WTC11 (cell line): Measurements from ENCODE around the gene TBC1D1. TPM values are rescaled to one million over a fixed set of nuclear protein-coding genes. Genes with fewer than 3 reads are reported as not detected.

Source experiments
- ATAC-seq: fragments of 200-7000 bp; cut with Tn5 transposase; 2 replicates; pipeline ENCODE4 v1.10.0; 2021; ENCODE audit warnings: mild to moderate bottlenecking, moderate library complexity
- CTCF ChIA-PET: fragments of 300-600 bp; sonication (Branson Sonifier 250); formaldehyde crosslinking; loops from one replicate; lab custom pipeline; 2021; ENCODE audit warnings: antibody characterized with exemption; lab: Charles Lee
- POLR2A ChIA-PET: fragments of 350-600 bp; sonication (Branson Sonifier 250); formaldehyde crosslinking; loops from one replicate; lab custom pipeline; 2021; ENCODE audit warnings: antibody characterized with exemption; lab: Charles Lee
- DNase-seq: peaks from one replicate; pipeline ENCODE4 v3.0.0; 2021; ENCODE audit warnings: low spot score
- H3K27ac Mint-ChIP-seq: 2 replicates; pipeline ENCODE4 v1.8.0; 2021; ENCODE audit warnings: mixed read lengths
- H3K27me3 Mint-ChIP-seq: 2 replicates; pipeline ENCODE4 v1.8.0; 2021; ENCODE audit warnings: low read depth, mild to moderate bottlenecking, moderate library complexity, mixed read lengths
- H3K36me3 Mint-ChIP-seq: 2 replicates; pipeline ENCODE4 v1.8.0; 2021; ENCODE audit warnings: mixed read lengths
- H3K4me1 Mint-ChIP-seq: 2 replicates; pipeline ENCODE4 v1.8.0; 2022; ENCODE audit warnings: mixed read lengths
- H3K4me3 Mint-ChIP-seq: 2 replicates; pipeline ENCODE4 v1.8.0; 2021; ENCODE audit warnings: mild to moderate bottlenecking, moderate library complexity, mixed read lengths
- H3K9me3 Mint-ChIP-seq: 2 replicates; pipeline ENCODE4 v1.8.0; 2021; ENCODE audit warnings: mixed read lengths
- GTF2I ChIP-seq: fragments of 250-450 bp; sonication (Bioruptor Pico); conservative IDR thresholded peaks from 2 replicates; pipeline ENCODE4 v1.4.0; 2021; ENCODE audit warnings: mild to moderate bottlenecking
- HMGA2 ChIP-seq: fragments of 250-450 bp; sonication (Bioruptor Pico); IDR thresholded peaks from 2 replicates; pipeline ENCODE4 v1.4.0; 2021; ENCODE audit warnings: mild to moderate bottlenecking, moderate library complexity
- RELA ChIP-seq: sonication (generic); formaldehyde crosslinking; IDR thresholded peaks from 2 replicates; pipeline ENCODE4 v1.8.1; 2022; ENCODE audit warnings: missing genetic modification reagents, mild to moderate bottlenecking, borderline replicate concordance
- SMAD3 ChIP-seq: sonication (generic); formaldehyde crosslinking; IDR thresholded peaks from 2 replicates; pipeline ENCODE4 v1.8.0; 2022; ENCODE audit warnings: missing genetic modification reagents, mild to moderate bottlenecking, borderline replicate concordance
- SP1 ChIP-seq: sonication (generic); formaldehyde crosslinking; conservative IDR thresholded peaks from 2 replicates; pipeline ENCODE4 v1.8.1; 2022; ENCODE audit warnings: missing genetic modification reagents
- total RNA-seq: library from RNA; stranded (reverse); gene quantifications from 3 replicates; pipeline ENCODE4 v1.2.3, GENCODE V29; 2021
- TF ChIP-seq, protein P1 (sequence below): fragments of 250-450 bp; sonication (Bioruptor Pico); IDR thresholded peaks from 2 replicates; pipeline ENCODE4 v1.9.0; 2021; ENCODE audit warnings: moderate library complexity, mild to moderate bottlenecking, inconsistent platforms, borderline replicate concordance
- TF ChIP-seq, protein P2 (sequence below): sonication (generic); formaldehyde crosslinking; IDR thresholded peaks from 2 replicates; pipeline ENCODE4 v1.8.1; 2023; ENCODE audit warnings: mild to moderate bottlenecking, missing genetic modification reagents, moderate library complexity
- TF ChIP-seq, protein P3 (sequence below): sonication (generic); formaldehyde crosslinking; IDR thresholded peaks from 2 replicates; pipeline ENCODE4 v1.8.0; 2022; ENCODE audit warnings: missing genetic modification reagents
- TF ChIP-seq, protein P4 (sequence below): fragments of 250-450 bp; sonication (Bioruptor Pico); IDR thresholded peaks from 2 replicates; pipeline ENCODE4 v1.9.0; 2021; ENCODE audit warnings: mild to moderate bottlenecking, borderline replicate concordance
- TF ChIP-seq, protein P5 (sequence below): fragments of 250-450 bp; sonication (Bioruptor Pico); IDR thresholded peaks from 2 replicates; pipeline ENCODE4 v2.1.2; 2022; ENCODE audit warnings: mild to moderate bottlenecking, moderate library complexity
- TF ChIP-seq, protein P6 (sequence below): fragments of 200-600 bp; IDR thresholded peaks from 2 replicates; pipeline ENCODE4 v1.8.0; 2022; ENCODE audit warnings: antibody characterized with exemption
- TF ChIP-seq, protein P7 (sequence below): fragments of 250-450 bp; sonication (Bioruptor Pico); conservative IDR thresholded peaks from 2 replicates; pipeline ENCODE4 v1.9.0; 2021; ENCODE audit warnings: mild to moderate bottlenecking
- TF ChIP-seq, protein P8 (sequence below): sonication (generic); formaldehyde crosslinking; conservative IDR thresholded peaks from 2 replicates; pipeline ENCODE4 v1.8.1; 2023; ENCODE audit warnings: mild to moderate bottlenecking, low read depth, missing genetic modification reagents, moderate library complexity

The TBC1D1 gene
- total RNA-seq, 1 experiment from 2014 or later, result 134 TPM

DNA sequence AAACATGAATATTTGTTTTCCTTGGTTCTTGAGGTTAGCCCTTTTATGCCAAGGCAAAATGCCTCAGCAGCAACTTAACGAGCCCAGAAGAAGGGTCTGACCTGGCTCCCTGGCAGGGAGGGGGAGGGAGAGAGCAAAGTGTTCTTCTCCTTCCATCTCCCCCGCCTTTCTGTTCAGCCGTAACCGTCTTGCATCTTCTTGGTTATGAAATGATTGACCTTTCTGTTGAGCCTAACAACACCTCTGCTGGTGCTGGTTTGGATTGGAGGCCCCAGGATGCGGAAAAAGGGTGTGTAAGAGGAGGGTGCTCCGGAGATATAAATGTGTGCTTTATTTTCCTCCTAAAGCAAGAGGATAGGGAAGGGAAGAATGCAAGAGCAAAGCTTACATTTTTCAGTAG lies 114.0 kb downstream of the TBC1D1 start (continued):
- TF ChIP-seq, protein P1, sequence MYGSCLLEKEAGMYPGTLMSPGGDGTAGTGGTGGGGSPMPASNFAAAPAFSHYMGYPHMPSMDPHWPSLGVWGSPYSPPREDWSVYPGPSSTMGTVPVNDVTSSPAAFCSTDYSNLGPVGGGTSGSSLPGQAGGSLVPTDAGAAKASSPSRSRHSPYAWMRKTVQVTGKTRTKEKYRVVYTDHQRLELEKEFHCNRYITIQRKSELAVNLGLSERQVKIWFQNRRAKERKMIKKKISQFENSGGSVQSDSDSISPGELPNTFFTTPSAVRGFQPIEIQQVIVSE (CRISPR knock-in tag), result no peak

DNA sequence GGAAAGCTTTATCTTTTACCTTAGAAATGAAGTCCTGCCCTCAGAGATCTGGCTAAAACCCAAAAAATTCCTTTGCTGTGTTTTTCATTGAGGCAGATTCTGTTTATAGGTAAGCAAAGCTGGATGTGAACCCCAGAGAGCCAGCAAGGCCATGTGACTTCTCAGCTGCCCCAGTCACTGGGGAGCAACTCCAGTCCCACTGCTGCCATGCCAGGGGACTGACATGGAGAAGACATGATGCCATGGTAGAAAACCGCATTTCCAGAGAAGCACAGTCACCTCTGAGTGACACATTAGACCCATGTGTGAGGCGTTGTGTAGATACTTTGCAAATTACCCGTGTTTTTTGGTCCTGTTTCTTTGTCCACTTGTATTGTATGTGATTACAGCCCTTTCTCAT lies 114.8 kb downstream of the TBC1D1 start:
- Mint-ChIP-seq H3K4me1 (peaks cover 65% of the 10 kb centered on the region), H3K4me3 (no peak overlapping the region), H3K27me3 (no peaks in the 10 kb centered on the region), H3K27ac (peak overlapping the region; percentile 80), H3K36me3 (no peaks in the 10 kb centered on the region), H3K9me3 (no peaks in the 10 kb centered on the region)
- ChIA-PET POLR2A (interaction anchor here (0.6 kb wide), 1 partner anchor 38 kb away, joined by 3 read pairs; no protein-coding TSS in a partner anchor), CTCF (no interaction called here)
- TF ChIP-seq RELA (CRISPR knock-in tag), result no peak
- TF ChIP-seq, protein P2, sequence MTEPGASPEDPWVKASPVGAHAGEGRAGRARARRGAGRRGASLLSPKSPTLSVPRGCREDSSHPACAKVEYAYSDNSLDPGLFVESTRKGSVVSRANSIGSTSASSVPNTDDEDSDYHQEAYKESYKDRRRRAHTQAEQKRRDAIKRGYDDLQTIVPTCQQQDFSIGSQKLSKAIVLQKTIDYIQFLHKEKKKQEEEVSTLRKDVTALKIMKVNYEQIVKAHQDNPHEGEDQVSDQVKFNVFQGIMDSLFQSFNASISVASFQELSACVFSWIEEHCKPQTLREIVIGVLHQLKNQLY (CRISPR knock-in tag), result no peak
- TF ChIP-seq, protein P3, sequence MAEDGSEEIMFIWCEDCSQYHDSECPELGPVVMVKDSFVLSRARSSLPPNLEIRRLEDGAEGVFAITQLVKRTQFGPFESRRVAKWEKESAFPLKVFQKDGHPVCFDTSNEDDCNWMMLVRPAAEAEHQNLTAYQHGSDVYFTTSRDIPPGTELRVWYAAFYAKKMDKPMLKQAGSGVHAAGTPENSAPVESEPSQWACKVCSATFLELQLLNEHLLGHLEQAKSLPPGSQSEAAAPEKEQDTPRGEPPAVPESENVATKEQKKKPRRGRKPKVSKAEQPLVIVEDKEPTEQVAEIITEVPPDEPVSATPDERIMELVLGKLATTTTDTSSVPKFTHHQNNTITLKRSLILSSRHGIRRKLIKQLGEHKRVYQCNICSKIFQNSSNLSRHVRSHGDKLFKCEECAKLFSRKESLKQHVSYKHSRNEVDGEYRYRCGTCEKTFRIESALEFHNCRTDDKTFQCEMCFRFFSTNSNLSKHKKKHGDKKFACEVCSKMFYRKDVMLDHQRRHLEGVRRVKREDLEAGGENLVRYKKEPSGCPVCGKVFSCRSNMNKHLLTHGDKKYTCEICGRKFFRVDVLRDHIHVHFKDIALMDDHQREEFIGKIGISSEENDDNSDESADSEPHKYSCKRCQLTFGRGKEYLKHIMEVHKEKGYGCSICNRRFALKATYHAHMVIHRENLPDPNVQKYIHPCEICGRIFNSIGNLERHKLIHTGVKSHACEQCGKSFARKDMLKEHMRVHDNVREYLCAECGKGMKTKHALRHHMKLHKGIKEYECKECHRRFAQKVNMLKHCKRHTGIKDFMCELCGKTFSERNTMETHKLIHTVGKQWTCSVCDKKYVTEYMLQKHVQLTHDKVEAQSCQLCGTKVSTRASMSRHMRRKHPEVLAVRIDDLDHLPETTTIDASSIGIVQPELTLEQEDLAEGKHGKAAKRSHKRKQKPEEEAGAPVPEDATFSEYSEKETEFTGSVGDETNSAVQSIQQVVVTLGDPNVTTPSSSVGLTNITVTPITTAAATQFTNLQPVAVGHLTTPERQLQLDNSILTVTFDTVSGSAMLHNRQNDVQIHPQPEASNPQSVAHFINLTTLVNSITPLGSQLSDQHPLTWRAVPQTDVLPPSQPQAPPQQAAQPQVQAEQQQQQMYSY, result no peak
- TF ChIP-seq, protein P4, sequence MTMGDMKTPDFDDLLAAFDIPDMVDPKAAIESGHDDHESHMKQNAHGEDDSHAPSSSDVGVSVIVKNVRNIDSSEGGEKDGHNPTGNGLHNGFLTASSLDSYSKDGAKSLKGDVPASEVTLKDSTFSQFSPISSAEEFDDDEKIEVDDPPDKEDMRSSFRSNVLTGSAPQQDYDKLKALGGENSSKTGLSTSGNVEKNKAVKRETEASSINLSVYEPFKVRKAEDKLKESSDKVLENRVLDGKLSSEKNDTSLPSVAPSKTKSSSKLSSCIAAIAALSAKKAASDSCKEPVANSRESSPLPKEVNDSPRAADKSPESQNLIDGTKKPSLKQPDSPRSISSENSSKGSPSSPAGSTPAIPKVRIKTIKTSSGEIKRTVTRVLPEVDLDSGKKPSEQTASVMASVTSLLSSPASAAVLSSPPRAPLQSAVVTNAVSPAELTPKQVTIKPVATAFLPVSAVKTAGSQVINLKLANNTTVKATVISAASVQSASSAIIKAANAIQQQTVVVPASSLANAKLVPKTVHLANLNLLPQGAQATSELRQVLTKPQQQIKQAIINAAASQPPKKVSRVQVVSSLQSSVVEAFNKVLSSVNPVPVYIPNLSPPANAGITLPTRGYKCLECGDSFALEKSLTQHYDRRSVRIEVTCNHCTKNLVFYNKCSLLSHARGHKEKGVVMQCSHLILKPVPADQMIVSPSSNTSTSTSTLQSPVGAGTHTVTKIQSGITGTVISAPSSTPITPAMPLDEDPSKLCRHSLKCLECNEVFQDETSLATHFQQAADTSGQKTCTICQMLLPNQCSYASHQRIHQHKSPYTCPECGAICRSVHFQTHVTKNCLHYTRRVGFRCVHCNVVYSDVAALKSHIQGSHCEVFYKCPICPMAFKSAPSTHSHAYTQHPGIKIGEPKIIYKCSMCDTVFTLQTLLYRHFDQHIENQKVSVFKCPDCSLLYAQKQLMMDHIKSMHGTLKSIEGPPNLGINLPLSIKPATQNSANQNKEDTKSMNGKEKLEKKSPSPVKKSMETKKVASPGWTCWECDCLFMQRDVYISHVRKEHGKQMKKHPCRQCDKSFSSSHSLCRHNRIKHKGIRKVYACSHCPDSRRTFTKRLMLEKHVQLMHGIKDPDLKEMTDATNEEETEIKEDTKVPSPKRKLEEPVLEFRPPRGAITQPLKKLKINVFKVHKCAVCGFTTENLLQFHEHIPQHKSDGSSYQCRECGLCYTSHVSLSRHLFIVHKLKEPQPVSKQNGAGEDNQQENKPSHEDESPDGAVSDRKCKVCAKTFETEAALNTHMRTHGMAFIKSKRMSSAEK, result no peak
- no peak for DNase-seq
- ATAC-seq, result no peak

DNA sequence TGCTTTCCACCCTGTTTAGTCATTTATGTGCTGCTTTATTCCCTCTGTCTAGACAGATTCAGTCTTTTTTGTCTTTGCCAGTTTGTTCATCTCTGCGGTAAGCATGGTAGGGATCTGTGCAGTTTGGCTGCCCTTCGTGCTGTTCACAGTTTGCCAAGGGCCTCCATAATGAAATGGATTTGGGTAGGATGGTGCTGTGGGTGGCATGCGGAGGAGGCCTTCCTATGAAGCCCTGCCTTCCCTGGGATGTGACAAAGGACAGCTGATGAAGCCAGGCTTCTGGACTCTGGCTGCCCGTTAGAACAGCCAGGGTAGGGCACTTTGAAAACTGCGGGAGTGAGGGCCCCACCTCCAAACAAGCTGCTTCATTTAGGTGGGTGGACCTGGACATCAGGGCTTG lies 116.8 kb downstream of the TBC1D1 start:
- ChIA-PET CTCF (interaction anchor here (0.6 kb wide), 1 partner anchor 657 kb away, joined by 4 read pairs; no protein-coding TSS in a partner anchor), POLR2A (no interaction called here)
- Mint-ChIP-seq H3K36me3 (no peaks in the 10 kb centered on the region), H3K4me3 (no peak overlapping the region), H3K4me1 (peaks cover 47% of the 10 kb centered on the region), H3K27ac (peak overlapping the region; percentile 45), H3K9me3 (no peaks in the 10 kb centered on the region), H3K27me3 (no peaks in the 10 kb centered on the region)
- DNase-seq, result no peak
- TF ChIP-seq, protein P5, sequence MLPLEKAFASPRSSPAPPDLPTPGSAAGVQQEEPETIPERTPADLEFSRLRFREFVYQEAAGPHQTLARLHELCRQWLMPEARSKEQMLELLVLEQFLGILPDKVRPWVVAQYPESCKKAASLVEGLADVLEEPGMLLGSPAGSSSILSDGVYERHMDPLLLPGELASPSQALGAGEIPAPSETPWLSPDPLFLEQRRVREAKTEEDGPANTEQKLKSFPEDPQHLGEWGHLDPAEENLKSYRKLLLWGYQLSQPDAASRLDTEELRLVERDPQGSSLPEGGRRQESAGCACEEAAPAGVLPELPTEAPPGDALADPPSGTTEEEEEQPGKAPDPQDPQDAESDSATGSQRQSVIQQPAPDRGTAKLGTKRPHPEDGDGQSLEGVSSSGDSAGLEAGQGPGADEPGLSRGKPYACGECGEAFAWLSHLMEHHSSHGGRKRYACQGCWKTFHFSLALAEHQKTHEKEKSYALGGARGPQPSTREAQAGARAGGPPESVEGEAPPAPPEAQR (CRISPR knock-in tag), result no peak
- TF ChIP-seq SMAD3 (CRISPR knock-in tag) (no peak), GTF2I (CRISPR knock-in tag) (no peak), RELA (CRISPR knock-in tag) (no peak), HMGA2 (CRISPR knock-in tag) (no peak), SP1 (no peak)
- TF ChIP-seq, protein P6, sequence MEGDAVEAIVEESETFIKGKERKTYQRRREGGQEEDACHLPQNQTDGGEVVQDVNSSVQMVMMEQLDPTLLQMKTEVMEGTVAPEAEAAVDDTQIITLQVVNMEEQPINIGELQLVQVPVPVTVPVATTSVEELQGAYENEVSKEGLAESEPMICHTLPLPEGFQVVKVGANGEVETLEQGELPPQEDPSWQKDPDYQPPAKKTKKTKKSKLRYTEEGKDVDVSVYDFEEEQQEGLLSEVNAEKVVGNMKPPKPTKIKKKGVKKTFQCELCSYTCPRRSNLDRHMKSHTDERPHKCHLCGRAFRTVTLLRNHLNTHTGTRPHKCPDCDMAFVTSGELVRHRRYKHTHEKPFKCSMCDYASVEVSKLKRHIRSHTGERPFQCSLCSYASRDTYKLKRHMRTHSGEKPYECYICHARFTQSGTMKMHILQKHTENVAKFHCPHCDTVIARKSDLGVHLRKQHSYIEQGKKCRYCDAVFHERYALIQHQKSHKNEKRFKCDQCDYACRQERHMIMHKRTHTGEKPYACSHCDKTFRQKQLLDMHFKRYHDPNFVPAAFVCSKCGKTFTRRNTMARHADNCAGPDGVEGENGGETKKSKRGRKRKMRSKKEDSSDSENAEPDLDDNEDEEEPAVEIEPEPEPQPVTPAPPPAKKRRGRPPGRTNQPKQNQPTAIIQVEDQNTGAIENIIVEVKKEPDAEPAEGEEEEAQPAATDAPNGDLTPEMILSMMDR, result no peak
- TF ChIP-seq, protein P7, sequence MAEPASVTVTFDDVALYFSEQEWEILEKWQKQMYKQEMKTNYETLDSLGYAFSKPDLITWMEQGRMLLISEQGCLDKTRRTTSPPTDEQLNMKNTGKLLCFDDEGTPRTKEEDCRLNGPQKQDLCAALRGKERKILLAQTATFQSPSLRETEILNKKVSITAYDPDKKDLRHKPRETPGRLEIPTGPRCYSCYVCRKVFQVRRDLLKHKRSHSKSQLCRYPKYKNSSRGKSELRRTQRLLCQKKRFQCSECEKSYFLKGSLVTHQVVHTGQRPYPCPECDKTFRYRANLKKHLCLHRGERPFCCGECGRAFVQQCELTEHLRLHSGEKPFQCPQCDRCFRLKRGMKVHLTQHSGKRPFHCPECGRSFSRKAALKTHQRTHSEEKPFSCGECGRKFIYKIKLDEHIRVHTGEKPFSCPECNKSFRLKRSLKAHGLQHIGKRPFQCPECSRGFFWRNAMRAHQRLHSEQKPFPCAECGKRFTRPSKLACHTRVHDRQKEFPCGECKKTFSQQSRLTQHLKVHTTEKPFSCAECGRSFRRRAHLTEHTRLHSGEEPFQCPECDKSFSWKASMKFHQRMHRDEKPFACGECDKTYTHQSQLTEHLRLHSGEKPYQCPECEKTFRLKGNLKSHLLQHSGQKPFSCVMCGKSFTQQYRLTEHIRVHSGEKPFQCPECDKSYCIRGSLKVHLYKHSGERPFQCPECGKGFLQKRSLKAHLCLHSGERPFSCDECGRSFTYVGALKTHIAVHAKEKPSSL (CRISPR knock-in tag), result no peak
- TF ChIP-seq, protein P8, sequence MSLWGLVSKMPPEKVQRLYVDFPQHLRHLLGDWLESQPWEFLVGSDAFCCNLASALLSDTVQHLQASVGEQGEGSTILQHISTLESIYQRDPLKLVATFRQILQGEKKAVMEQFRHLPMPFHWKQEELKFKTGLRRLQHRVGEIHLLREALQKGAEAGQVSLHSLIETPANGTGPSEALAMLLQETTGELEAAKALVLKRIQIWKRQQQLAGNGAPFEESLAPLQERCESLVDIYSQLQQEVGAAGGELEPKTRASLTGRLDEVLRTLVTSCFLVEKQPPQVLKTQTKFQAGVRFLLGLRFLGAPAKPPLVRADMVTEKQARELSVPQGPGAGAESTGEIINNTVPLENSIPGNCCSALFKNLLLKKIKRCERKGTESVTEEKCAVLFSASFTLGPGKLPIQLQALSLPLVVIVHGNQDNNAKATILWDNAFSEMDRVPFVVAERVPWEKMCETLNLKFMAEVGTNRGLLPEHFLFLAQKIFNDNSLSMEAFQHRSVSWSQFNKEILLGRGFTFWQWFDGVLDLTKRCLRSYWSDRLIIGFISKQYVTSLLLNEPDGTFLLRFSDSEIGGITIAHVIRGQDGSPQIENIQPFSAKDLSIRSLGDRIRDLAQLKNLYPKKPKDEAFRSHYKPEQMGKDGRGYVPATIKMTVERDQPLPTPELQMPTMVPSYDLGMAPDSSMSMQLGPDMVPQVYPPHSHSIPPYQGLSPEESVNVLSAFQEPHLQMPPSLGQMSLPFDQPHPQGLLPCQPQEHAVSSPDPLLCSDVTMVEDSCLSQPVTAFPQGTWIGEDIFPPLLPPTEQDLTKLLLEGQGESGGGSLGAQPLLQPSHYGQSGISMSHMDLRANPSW (CRISPR knock-in tag), result no peak
- no peak for ATAC-seq
